ENCODE measurements around the gene INPP5D. TPM values are rescaled to one million over a fixed set of nuclear protein-coding genes. Genes with fewer than 3 reads are reported as not detected.

Gene INPP5D
- total and polyA plus RNA-seq, 2 of the 13 experiments (the other 11 are each of a cell fraction or from before 2014, with no cell fraction given), result 16.7 to 18.0 TPM

DNA sequence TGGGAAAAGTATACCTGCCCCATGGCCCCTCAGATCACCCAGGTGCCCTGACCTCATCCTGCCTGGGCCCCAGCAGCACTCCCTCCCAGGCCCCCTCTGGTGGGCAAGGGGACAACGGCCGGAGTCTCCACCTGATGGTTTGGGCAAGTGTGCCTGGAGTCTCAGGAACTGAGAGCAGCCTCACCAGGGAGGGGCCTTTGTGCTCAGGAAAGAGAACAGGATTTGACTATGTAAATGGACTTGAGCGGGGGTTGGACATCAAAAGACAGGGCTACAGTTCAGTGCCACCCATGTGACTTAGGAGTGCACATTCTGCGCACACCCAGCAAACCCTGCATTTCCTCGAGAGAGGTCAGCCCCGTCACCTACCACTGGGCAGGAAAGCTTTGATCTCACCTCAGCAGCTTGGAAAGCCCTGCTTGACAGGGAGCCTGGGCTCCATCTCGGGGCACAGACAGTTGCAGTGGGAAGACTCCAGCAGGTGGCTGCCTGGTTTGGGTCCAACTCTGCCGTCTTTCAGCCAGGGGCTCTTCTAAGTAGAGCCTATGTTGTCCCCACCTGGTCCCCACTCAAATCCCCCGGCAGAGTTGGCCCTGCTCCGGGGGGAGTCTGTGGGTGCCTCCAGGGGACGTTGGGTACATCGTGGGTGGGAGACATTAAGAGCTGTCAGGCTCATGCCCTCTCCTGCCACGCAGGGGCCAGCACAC lies 3.3 kb downstream of the INPP5D start (continued):
- TF ChIP-seq, protein P1, sequence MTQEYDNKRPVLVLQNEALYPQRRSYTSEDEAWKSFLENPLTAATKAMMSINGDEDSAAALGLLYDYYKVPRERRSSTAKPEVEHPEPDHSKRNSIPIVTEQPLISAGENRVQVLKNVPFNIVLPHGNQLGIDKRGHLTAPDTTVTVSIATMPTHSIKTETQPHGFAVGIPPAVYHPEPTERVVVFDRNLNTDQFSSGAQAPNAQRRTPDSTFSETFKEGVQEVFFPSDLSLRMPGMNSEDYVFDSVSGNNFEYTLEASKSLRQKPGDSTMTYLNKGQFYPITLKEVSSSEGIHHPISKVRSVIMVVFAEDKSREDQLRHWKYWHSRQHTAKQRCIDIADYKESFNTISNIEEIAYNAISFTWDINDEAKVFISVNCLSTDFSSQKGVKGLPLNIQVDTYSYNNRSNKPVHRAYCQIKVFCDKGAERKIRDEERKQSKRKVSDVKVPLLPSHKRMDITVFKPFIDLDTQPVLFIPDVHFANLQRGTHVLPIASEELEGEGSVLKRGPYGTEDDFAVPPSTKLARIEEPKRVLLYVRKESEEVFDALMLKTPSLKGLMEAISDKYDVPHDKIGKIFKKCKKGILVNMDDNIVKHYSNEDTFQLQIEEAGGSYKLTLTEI (CRISPR knock-in tag; conservative IDR thresholded peaks at IDR 0.05), result no peak
- no peak for TF ChIP-seq SUZ12 (IDR thresholded peaks at IDR 0.05; ENCODE audit: low read depth, low read length)
- TF ChIP-seq MED8 (CRISPR knock-in tag; IDR thresholded peaks at IDR 0.05; ENCODE audit: insufficient replicate concordance), result no peak
- TF ChIP-seq, protein P2, sequence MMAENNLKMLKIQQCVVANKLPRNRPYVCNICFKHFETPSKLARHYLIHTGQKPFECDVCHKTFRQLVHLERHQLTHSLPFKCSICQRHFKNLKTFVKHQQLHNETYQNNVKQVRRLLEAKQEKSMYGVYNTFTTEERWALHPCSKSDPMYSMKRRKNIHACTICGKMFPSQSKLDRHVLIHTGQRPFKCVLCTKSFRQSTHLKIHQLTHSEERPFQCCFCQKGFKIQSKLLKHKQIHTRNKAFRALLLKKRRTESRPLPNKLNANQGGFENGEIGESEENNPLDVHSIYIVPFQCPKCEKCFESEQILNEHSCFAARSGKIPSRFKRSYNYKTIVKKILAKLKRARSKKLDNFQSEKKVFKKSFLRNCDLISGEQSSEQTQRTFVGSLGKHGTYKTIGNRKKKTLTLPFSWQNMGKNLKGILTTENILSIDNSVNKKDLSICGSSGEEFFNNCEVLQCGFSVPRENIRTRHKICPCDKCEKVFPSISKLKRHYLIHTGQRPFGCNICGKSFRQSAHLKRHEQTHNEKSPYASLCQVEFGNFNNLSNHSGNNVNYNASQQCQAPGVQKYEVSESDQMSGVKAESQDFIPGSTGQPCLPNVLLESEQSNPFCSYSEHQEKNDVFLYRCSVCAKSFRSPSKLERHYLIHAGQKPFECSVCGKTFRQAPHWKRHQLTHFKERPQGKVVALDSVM (CRISPR knock-in tag; IDR thresholded peaks at IDR 0.05), result peak; percentile 82
- TF ChIP-seq, protein P3, sequence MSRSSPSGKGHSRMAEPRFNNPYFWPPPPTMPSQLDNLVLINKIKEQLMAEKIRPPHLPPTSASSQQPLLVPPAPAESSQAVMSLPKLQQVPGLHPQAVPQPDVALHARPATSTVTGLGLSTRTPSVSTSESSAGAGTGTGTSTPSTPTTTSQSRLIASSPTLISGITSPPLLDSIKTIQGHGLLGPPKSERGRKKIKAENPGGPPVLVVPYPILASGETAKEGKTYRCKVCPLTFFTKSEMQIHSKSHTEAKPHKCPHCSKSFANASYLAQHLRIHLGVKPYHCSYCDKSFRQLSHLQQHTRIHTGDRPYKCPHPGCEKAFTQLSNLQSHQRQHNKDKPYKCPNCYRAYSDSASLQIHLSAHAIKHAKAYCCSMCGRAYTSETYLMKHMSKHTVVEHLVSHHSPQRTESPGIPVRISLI (CRISPR knock-in tag; IDR thresholded peaks at IDR 0.05; ENCODE audit: borderline replicate concordance), result no peak; the same call in 1 of the 2 replicates
- TF ChIP-seq ZNF296 (CRISPR knock-in tag; conservative IDR thresholded peaks at IDR 0.05), result no peak
- TF ChIP-seq, protein P4, sequence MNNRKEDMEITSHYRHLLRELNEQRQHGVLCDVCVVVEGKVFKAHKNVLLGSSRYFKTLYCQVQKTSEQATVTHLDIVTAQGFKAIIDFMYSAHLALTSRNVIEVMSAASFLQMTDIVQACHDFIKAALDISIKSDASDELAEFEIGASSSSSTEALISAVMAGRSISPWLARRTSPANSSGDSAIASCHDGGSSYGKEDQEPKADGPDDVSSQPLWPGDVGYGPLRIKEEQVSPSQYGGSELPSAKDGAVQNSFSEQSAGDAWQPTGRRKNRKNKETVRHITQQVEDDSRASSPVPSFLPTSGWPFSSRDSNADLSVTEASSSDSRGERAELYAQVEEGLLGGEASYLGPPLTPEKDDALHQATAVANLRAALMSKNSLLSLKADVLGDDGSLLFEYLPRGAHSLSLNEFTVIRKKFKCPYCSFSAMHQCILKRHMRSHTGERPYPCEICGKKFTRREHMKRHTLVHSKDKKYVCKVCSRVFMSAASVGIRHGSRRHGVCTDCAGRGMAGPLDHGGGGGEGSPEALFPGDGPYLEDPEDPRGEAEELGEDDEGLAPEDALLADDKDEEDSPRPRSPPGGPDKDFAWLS (CRISPR knock-in tag; IDR thresholded peaks at IDR 0.05; ENCODE audit: borderline replicate concordance), result no peak
- no peak for TF ChIP-seq TP53 (CRISPR knock-in tag; conservative IDR thresholded peaks at IDR 0.05)
- TF ChIP-seq, protein P5, sequence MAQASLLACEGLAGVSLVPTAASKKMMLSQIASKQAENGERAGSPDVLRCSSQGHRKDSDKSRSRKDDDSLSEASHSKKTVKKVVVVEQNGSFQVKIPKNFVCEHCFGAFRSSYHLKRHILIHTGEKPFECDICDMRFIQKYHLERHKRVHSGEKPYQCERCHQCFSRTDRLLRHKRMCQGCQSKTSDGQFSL (CRISPR knock-in tag; IDR thresholded peaks at IDR 0.05), result no peak
- TF ChIP-seq, protein P6, sequence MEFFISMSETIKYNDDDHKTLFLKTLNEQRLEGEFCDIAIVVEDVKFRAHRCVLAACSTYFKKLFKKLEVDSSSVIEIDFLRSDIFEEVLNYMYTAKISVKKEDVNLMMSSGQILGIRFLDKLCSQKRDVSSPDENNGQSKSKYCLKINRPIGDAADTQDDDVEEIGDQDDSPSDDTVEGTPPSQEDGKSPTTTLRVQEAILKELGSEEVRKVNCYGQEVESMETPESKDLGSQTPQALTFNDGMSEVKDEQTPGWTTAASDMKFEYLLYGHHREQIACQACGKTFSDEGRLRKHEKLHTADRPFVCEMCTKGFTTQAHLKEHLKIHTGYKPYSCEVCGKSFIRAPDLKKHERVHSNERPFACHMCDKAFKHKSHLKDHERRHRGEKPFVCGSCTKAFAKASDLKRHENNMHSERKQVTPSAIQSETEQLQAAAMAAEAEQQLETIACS (CRISPR knock-in tag; IDR thresholded peaks at IDR 0.05), result 0 out of 2 replicates have a peak, but pooled peaks have one; percentile 42
- 0 out of 2 replicates have a peak, but pooled peaks have one; percentile 49 for TF ChIP-seq SIX1 (CRISPR knock-in tag; IDR thresholded peaks at IDR 0.05; ENCODE audit: borderline replicate concordance)
- peak; percentile 83 for TF ChIP-seq NCOA2 (CRISPR knock-in tag; IDR thresholded peaks at IDR 0.05)
- TF ChIP-seq, protein P7, sequence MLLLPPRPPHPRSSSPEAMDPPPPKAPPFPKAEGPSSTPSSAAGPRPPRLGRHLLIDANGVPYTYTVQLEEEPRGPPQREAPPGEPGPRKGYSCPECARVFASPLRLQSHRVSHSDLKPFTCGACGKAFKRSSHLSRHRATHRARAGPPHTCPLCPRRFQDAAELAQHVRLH (CRISPR knock-in tag; IDR thresholded peaks at IDR 0.05; ENCODE audit: borderline replicate concordance, low read depth), result 0 out of 2 replicates have a peak, but pooled peaks have one; percentile 74
- TF ChIP-seq ETV5 (CRISPR knock-in tag; IDR thresholded peaks at IDR 0.05; ENCODE audit: borderline replicate concordance), result no peak; the same call in none of the 2 replicates
- no peak for TF ChIP-seq HNRNPH1 (optimal IDR thresholded peaks at IDR 0.05; ENCODE audit: low read depth, low read length)
- no peak for TF ChIP-seq ZNF235 (CRISPR knock-in tag; IDR thresholded peaks at IDR 0.05; ENCODE audit: borderline replicate concordance)
